HCT116 (cell line): ENCODE data around the gene DKK3. TPM values are rescaled to one million over a fixed set of nuclear protein-coding genes. Genes with fewer than 3 reads are reported as not detected.
A peak's percentile ranks its signal among the peaks of the same experiment; 100 is the strongest.

Source experiments
- ATAC-seq: fragments of 200-7000 bp; cut with Tn5 transposase; 2 replicates; pipeline ENCODE4 v1.9.1; 2020; ENCODE audit warnings: mild to moderate bottlenecking, moderate library complexity
- BruUV-seq: library from RNA; stranded (reverse); fragments of 400-500 nt; replicated peaks from 2 replicates; lab custom pipeline; 2021; lab: Mats Ljungman, UMichigan
- CTCF ChIA-PET: fragments of 300-600 bp; sonication (Branson Sonifier 250); formaldehyde crosslinking; loops from one replicate; lab custom pipeline; 2021; ENCODE audit warnings: antibody characterized with exemption; lab: Charles Lee
- POLR2A ChIA-PET: fragments of 300-600, 350-600 bp; sonication (Branson Sonifier 250); formaldehyde crosslinking; loops from one replicate; lab custom pipeline; 2021; ENCODE audit warnings: antibody characterized with exemption; lab: Charles Lee
- RAD21 ChIA-PET, 2 experiments: fragments of 300-600 bp; sonication (Branson Sonifier 250); formaldehyde crosslinking; loops; one replicate each; lab custom pipeline; 2023; ENCODE audit warnings: low total read pairs in 2 of 2; ENCODE audit not compliant: uncharacterized antibody in 2 of 2, unreplicated experiment in 2 of 2, low non-redundant PET in 1 of 2; lab: Charles Lee
- DNase-seq: peaks from one replicate; pipeline ENCODE4 v3.0.0-alpha.2; 2010; ENCODE audit warnings: low read depth, low spot score
- H2AFZ ChIP-seq: fragments of 200-600 bp; shearing (Covaris generic), sonication (generic); 2 replicates; pipeline ENCODE4 v1.6.1; 2017; ENCODE audit warnings: low read depth, mixed run types, mixed read lengths, antibody characterized with exemption, low read length; ENCODE audit not compliant: poor library complexity, severe bottlenecking
- H3K27ac ChIP-seq: 2 replicates; pipeline ENCODE4 v1.5.1; 2012; ENCODE audit warnings: low read depth, low read length
- H3K27me3 ChIP-seq: fragments of 200-600 bp; sonication (generic); 2 replicates; pipeline ENCODE4 v1.6.1; 2016; ENCODE audit warnings: mixed run types, low read length, mixed read lengths; ENCODE audit not compliant: insufficient read depth
- H3K36me3 ChIP-seq, 2 experiments: fragments of 200-500 bp in 1 of 2; fragments of 200-600 bp in 1 of 2; sonication (Bioruptor generic) in 1 of 2; sonication (generic) in 1 of 2; 2 replicates each; pipeline versions ENCODE4 v1.5.1 to v1.6.1; 2014 to 2016; ENCODE audit warnings: low read length in 2 of 2, inconsistent platforms in 1 of 2, mixed read lengths in 1 of 2, mixed run types in 1 of 2; ENCODE audit not compliant: insufficient read depth in 2 of 2, control insufficient read depth in 1 of 2
- H3K4me1 ChIP-seq, 2 experiments: fragments of 200-600 bp in 1 of 2; sonication (generic) in 1 of 2; 2 replicates each; pipeline versions ENCODE4 v1.5.1 to v1.6.1; 2012 to 2017; ENCODE audit warnings: low read length in 2 of 2, inconsistent platforms in 1 of 2, mild to moderate bottlenecking in 1 of 2, mixed read lengths in 1 of 2, mixed run types in 1 of 2, moderate library complexity in 1 of 2; ENCODE audit not compliant: insufficient read depth in 2 of 2, control insufficient read depth in 1 of 2
- H3K4me2 ChIP-seq: fragments of 200-600 bp; sonication (generic); 2 replicates; pipeline ENCODE4 v1.6.1; 2017; ENCODE audit warnings: mixed run types, low read length, mixed read lengths
- H3K4me3 ChIP-seq, 2 experiments: fragments of 200-600 bp in 1 of 2; sonication (generic) in 1 of 2; replicated peaks in 1 of 2; 2 replicates each; pipeline ENCODE4 v1.5.1; 2011 to 2016; ENCODE audit warnings: low read length in 2 of 2, control low read depth in 1 of 2, low read depth in 1 of 2, mild to moderate bottlenecking in 1 of 2, mixed read lengths in 1 of 2, mixed run types in 1 of 2
- H3K79me2 ChIP-seq: fragments of 200-600 bp; sonication (generic); 2 replicates; pipeline ENCODE4 v1.6.1; 2017; ENCODE audit warnings: mild to moderate bottlenecking, mixed run types, low read length, moderate library complexity, mixed read lengths; ENCODE audit not compliant: insufficient read depth
- H3K9ac ChIP-seq: fragments of 200-600 bp; sonication (generic); 2 replicates; pipeline ENCODE4 v1.6.1; 2016; ENCODE audit warnings: low read length, mixed read lengths
- H3K9me2 ChIP-seq: fragments of 200-600 bp; sonication (generic), shearing (Covaris generic); 2 replicates; pipeline ENCODE4 v1.6.1; 2017; ENCODE audit warnings: mixed run types, mild to moderate bottlenecking, moderate library complexity; ENCODE audit not compliant: insufficient read depth
- H3K9me3 ChIP-seq, 2 experiments: fragments of 200-500 bp in 1 of 2; fragments of 200-600 bp in 1 of 2; sonication (Bioruptor generic) in 1 of 2; sonication (generic) in 1 of 2; 2 replicates each; pipeline ENCODE4 v1.6.1; 2014 to 2017; ENCODE audit warnings: low read length in 2 of 2, mixed read lengths in 2 of 2, inconsistent platforms in 1 of 2, low read depth in 1 of 2, mild to moderate bottlenecking in 1 of 2, mixed run types in 1 of 2, moderate library complexity in 1 of 2; ENCODE audit not compliant: control insufficient read depth in 1 of 2, insufficient read depth in 1 of 2
- H4K20me1 ChIP-seq: fragments of 200-600 bp; sonication (generic), shearing (Covaris generic); 2 replicates; pipeline ENCODE4 v1.6.1; 2017; ENCODE audit warnings: mixed run types, mild to moderate bottlenecking, moderate library complexity; ENCODE audit not compliant: insufficient read depth
- CTCF ChIP-seq, 3 experiments: fragments of 200-600 bp in 1 of 3; sonication (generic) in 1 of 3; IDR thresholded peaks in 2 of 3; conservative IDR thresholded peaks in 1 of 3; 2 replicates each; pipeline ENCODE4 v1.5.1; 2012 to 2017; ENCODE audit warnings: low read depth in 2 of 3, low read length in 2 of 3, antibody characterized with exemption in 1 of 3, borderline replicate concordance in 1 of 3, control low read depth in 1 of 3, mild to moderate bottlenecking in 1 of 3, mixed read lengths in 1 of 3, mixed run types in 1 of 3, moderate library complexity in 1 of 3; ENCODE audit not compliant: insufficient read depth in 1 of 3
- EZH2 ChIP-seq: fragments of 200-600 bp; sonication (generic); IDR thresholded peaks from 2 replicates; pipeline ENCODE4 v1.6.1; 2017; ENCODE audit warnings: antibody characterized with exemption, mixed run types
- EZH2phosphoT487 ChIP-seq: fragments of 200-600 bp; IDR thresholded peaks from 2 replicates; pipeline ENCODE4 v1.6.1; 2018; ENCODE audit warnings: antibody characterized with exemption, borderline replicate concordance
- FOSL1 ChIP-seq: IDR thresholded peaks from 2 replicates; pipeline ENCODE4 v1.6.1; 2012; ENCODE audit warnings: low read depth
- RAD21 ChIP-seq: IDR thresholded peaks from 2 replicates; pipeline ENCODE4 v1.6.1; 2012; ENCODE audit warnings: low read depth, mild to moderate bottlenecking
- REST ChIP-seq: IDR thresholded peaks from 2 replicates; pipeline ENCODE4 v1.6.1; 2012; ENCODE audit warnings: low read depth
- ZFX ChIP-seq: fragments of 450-650 bp; IDR thresholded peaks from 2 replicates; pipeline ENCODE4 v1.6.1; 2017
- intact Hi-C: fragments of 100-400 bp; cut with micrococcal nuclease; formaldehyde crosslinking; loops from 2 replicates; pipeline ENCODE4 v1.10.0; 2022
- total RNA-seq: library from RNA; stranded (reverse); gene quantifications from one replicate; pipeline ENCODE4 v1.2.1, GENCODE V29; 2021; ENCODE audit not compliant: unreplicated experiment

Gene DKK3
- total RNA-seq, 1 experiment from 2014 or later, result 0.49 TPM

DNA sequence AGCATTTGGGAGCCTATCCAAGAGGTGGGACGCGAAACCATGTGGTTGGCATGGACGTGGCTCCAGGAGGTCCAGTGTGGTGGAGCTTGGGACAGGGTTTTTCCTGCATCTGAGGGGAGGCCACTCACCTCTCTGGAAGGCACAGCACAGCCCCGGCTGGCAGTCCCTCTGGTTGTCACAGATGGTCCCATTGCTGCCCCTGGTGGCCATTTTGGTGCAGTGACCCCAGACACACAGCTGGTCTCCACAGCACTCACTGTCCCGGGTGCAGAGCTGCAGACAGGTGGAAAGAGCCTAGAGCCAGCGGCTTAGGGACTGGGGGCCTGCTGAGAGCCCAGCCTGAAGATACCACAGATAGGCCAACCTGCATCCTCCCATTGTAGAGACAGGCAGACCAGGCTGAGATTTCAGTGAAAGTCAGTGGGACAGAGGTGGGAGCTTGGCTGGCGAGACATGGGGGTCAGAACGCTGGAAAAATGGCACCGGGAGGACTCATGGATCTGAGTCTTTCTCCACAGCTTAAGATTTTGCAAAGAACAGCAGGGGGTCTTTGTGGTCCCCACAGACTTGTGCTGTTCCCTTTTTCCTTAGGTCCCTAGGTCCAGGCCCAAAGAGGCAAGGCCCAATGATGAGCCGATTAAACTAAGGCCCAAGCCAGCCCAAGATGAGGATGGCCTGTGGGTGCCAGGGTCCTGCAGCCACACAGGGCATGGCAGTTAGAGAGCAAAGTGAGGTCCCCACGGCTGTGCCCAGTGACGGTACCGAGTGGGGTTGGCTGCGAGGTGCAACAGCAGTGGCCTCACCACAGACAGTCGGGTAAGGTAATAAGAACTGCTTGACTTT, 41.4 kb downstream of the DKK3 start:
- Histone ChIP-seq H3K4me2 (0 out of 2 replicates have a peak overlapping the region, but pooled peaks have one; percentile 15), H3K9ac (no peak overlapping the region), H3K27ac (no peak overlapping the region), H2AFZ (no peak overlapping the region), H3K9me3 (no peaks in the 10 kb centered on the region), H3K9me2 (no peaks in the 10 kb centered on the region), H3K36me3 (no peaks in the 10 kb centered on the region), H3K27me3 (no peaks in the 10 kb centered on the region), H3K4me3 (no peak overlapping the region), H4K20me1 (no peaks in the 10 kb centered on the region), H3K4me1 (peaks cover 0 to 7% of the 10 kb centered on the region in 2 experiments; a peak in 1 of 4 replicates), H3K79me2 (no peaks in the 10 kb centered on the region)
- peak; percentile 49 for DNase-seq
- no TSS peak for BruUV-seq
- ChIA-PET CTCF (interaction anchor here (0.6 to 3.0 kb wide), 16 partner anchors 9 to 166 kb away, joined by 3 to 21 read pairs (median 6); no protein-coding TSS in a partner anchor), POLR2A (no interaction called here), RAD21 (interaction anchor here in 1 of 2 experiments (0.6 to 1.1 kb wide), 2 partner anchors 10 to 77 kb away, joined by 3 read pairs; no protein-coding TSS in a partner anchor)
- TF ChIP-seq CTCF (IDR thresholded peaks at IDR 0.05 in 2 of 3, conservative IDR thresholded peaks at IDR 0.05 in 1 of 3; ENCODE audit: borderline replicate concordance in 1 of 3, insufficient read depth in 1 of 3, low read depth in 2 of 3, low read length in 2 of 3) (peak; percentile 50 to 95 (median 89); a peak in 5 of 6 replicates), RAD21 (peak; percentile 67), EZH2phosphoT487 (no peak)
- intact Hi-C loops, result no loop called here
- peak; percentile 100 for ATAC-seq

DNA sequence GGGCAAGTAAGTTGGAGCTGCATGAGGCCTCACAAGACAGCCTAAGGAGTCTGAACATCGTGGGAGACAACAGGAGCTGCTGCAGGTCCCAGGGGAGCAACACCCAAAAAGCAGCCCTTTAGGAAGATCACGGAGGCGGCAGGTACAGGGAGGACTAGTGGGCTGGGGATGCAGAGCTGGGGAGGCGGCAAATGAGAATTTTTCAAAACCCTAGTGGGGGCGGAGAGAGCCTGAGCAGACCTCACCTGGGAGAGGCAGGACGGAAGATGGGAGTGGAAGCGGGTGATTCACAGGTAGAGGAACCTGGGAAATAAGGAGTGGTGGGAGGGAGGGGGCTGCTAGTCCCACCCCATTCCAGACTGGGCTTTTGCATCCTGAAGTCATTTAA, 42.1 kb downstream of the DKK3 start:
- Histone ChIP-seq H3K27me3 (no peaks in the 10 kb centered on the region), H3K9me3 (no peaks in the 10 kb centered on the region), H3K79me2 (no peaks in the 10 kb centered on the region), H4K20me1 (no peaks in the 10 kb centered on the region), H2AFZ (no peak overlapping the region), H3K4me3 (no peak overlapping the region), H3K27ac (no peak overlapping the region), H3K4me1 (peaks cover 0 to 7% of the 10 kb centered on the region in 2 experiments; a peak in 1 of 4 replicates), H3K9me2 (no peaks in the 10 kb centered on the region), H3K9ac (no peak overlapping the region), H3K4me2 (0 out of 2 replicates have a peak overlapping the region, but pooled peaks have one; percentile 15), H3K36me3 (no peaks in the 10 kb centered on the region)
- no TSS peak for BruUV-seq
- intact Hi-C loops, result no loop called here
- POLR2A ChIA-PET, result no interaction called here
- RAD21 ChIA-PET, result interaction anchor here in 1 of 2 experiments (1.1 kb wide), 1 partner anchor 78 kb away, joined by 3 read pairs; no protein-coding TSS in a partner anchor
- ATAC-seq (peak; percentile 17), DNase-seq (no peak)
- CTCF ChIA-PET, result interaction anchor here (1.2 to 3.0 kb wide), 11 partner anchors 8 to 91 kb away, joined by 3 to 21 read pairs (median 7); no protein-coding TSS in a partner anchor
- TF ChIP-seq REST (no peak), ZFX (no peak), CTCF (IDR thresholded peaks at IDR 0.05 in 2 of 3, conservative IDR thresholded peaks at IDR 0.05 in 1 of 3; ENCODE audit: borderline replicate concordance in 1 of 3, insufficient read depth in 1 of 3, low read depth in 2 of 3, low read length in 2 of 3) (no peak), EZH2 (no peak), FOSL1 (no peak)
